HG03558 (cell line): Measurements from ENCODE around the gene ACTR3.

ENCODE experiments used
- ATAC-seq: cut with Tn5 transposase; IDR thresholded peaks from one replicate; pipeline ENCODE4 v1.9.1; 2021; ENCODE audit warnings: moderate number of reproducible peaks; ENCODE audit not compliant: unreplicated experiment; ENCODE audit errors: extremely low read depth

ACTR3 gene

GRCh38 chr2:113986762-113987290 is 96.9 kb downstream of the ACTR3 start:
- no peak for ATAC-seq

GRCh38 chr2:113992090-113992489 is 102.2 kb downstream of the ACTR3 start:
- no peak for ATAC-seq

GRCh38 chr2:113996671-113997594 is 107.0 kb downstream of the ACTR3 start:
- no peak for ATAC-seq

GRCh38 chr2:114001152-114001551 is 111.3 kb downstream of the ACTR3 start:
- ATAC-seq, result no peak

- no peak for ATAC-seq
Measured at GRCh38 chr2:114001937-114002336, 112.0 kb downstream of the ACTR3 start.

- ATAC-seq, result no peak
Measured at GRCh38 chr2:114005110-114005783, 115.4 kb downstream of the ACTR3 start.

- no peak for ATAC-seq
Measured at GRCh38 chr2:114006460-114006859, 116.6 kb downstream of the ACTR3 start.

- no peak for ATAC-seq
Measured at GRCh38 chr2:114007436-114007835, 117.5 kb downstream of the ACTR3 start.

GRCh38 chr2:114008720-114009119 is 118.8 kb downstream of the ACTR3 start:
- no peak for ATAC-seq

GRCh38 chr2:114009205-114009944 is 119.5 kb downstream of the ACTR3 start:
- no peak for ATAC-seq

- no peak for ATAC-seq
Measured at GRCh38 chr2:114010001-114010400, 120.1 kb downstream of the ACTR3 start.

- no peak for ATAC-seq
Measured at GRCh38 chr2:114011713-114012112, 121.8 kb downstream of the ACTR3 start.
